ENCODE data around the gene ATF7IP2. TPM values are rescaled to one million over a fixed set of nuclear protein-coding genes. Genes with fewer than 3 reads are reported as not detected.
"Not testable (repeated sequence)": the region's sequence is repeated elsewhere in the genome, so short reads cannot be mapped to it uniquely, and the experiment has no call there.

The ATF7IP2 gene
- total RNA-seq, 1 experiment from 2014 or later: 3.6 TPM

GRCh38 chr16:10371592-10371991, 14.3 kb upstream of the ATF7IP2 start:
- DNase-seq (ENCODE audit: low read depth): no peak

DNA sequence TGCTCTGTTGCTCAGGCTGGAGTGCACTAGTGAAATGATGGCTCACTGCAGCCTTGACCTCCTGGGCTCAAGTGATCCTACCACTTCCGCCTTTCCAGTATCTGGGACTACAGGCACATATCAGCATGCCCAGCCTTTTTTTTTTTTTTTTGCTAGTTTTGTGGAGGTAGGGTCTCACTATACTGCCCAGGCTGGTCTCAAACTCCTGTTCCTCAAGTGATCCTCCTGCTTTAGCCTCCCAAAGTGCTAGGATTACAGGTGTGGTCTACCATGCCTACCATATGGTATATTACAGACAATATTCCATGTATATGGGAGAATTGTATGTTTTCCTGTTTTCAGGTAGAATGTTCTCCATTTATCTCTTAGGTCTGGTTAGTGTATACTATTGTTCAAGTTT, 12.3 kb upstream of the ATF7IP2 start:
- no peak for DNase-seq (ENCODE audit: low read depth)

GRCh38 chr16:10376229-10376628, 9.6 kb upstream of the ATF7IP2 start:
- no peak for DNase-seq (ENCODE audit: low read depth)

DNA sequence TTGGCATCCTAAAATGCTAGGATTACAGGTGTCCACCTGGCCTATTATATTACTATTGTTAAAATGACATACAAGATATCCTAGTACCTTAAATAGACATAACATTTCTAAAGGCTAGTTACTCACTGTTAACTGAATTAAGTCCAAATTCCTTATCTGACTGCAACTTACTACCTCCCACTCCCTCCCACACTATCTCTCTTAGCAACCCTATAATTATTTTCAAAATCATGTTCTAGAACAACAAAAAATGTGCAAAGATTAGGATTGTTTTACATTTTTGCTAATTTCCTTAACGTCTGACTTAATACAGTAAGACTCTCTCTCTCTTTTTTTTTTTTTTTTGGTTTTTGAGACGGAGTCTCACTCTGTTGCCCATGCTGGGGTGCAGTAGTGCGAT, 2.2 kb upstream of the ATF7IP2 start:
- DNase-seq (ENCODE audit: low read depth): no peak

DNA sequence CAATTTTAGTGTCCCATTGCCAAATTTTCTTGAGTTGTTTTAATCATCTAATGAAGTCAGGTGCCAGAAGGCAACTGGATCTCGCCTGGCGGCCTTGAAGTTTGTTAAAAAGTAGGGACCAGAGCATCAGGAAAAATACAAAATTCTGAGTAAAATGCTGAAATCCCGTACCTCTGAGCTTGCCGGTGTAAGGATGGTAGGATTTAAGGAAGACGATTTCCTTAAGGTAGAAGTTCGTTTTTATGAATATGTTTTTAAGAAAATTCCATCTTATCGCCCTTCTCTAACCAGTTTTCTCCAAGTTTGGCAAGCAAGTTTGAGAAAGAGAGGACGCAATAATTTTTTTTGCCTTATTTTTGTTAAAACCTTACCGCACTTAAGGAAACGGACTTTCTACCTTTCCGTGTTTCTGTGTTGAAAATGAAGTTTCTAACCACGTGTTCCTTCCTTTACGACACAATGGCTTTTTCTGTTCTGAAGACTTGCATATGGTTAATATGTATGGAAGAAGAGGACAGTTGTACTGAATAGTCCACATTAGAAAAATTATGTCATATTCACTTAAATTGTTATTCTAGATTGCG, 748 bp downstream of the ATF7IP2 start:
- DNase-seq (ENCODE audit: low read depth): peak; percentile 1

- no peak for DNase-seq (ENCODE audit: low read depth)
Measured at GRCh38 chr16:10387188-10387617, 1.3 kb downstream of the ATF7IP2 start.

- no peak for DNase-seq (ENCODE audit: low read depth)
Measured at GRCh38 chr16:10388988-10389387, 3.1 kb downstream of the ATF7IP2 start.

DNA sequence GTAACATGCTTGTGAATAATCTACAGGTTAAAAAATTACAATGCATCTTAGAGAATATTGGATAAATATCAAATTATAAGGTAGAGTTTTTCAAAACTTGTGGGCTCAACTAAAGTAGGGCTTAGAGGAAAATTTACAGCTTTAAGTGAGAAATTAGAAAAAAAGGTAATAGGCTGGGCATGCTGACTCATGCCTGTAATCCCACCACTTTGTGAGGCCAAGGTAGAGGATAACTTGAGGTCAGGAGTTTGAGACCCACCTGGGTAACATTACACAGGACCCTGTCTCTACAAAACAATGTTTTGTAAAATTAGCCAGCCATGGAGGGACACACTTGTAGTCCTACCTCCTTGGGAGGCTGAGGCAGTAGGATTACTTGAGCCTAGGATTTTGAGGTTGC, 4.5 kb downstream of the ATF7IP2 start:
- no peak for DNase-seq (ENCODE audit: low read depth)

DNA sequence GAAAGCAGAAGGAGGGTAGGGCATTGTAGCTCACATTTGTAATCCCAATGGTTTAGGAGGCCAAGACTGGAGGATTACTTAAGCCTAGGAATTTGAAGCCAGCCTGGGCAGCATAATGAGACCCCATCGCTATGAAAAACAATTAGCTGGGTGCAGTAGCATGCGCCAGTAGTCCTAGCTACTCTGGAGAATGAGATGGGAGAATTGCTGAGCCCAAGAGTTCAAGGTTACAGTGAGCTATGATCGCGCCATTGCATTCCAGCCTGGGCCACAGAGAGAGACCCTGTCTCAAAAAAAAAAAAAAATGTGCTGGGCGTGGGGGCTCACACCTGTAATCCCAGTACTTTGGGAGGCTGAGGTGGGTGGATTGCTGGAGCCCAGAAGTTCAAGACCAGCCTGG, 5.0 kb downstream of the ATF7IP2 start:
- DNase-seq (ENCODE audit: low read depth): no peak

- no peak for DNase-seq (ENCODE audit: low read depth)
Measured at GRCh38 chr16:10391339-10391738, 5.5 kb downstream of the ATF7IP2 start.

- DNase-seq (ENCODE audit: low read depth): no peak
Measured at GRCh38 chr16:10402975-10403374, 17.1 kb downstream of the ATF7IP2 start.

DNA sequence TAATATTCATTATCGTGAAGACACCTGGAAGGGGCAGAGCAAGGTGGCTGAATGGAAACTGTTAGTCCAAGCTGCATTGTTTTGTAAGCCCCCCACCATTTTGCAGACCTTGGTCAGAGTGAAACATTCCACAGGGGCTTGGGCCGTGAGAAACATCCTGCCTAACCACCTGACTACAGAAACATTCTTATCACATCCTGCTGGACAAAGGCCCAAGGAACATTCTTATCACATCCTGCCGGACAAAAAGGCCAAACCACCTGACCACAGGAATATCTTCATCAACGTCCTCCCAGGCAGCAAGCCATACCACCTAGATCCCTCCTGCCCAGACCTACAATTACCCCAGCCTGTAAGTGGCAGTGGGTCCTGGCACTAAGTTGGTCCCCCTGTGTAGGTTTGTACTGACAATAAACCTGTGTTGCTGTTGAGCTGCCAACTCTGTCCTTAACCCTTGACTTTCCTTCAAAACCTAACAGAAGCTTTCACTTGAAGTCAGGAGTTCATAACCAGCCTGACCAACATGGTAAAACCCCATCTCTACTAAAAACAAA, 19.6 kb downstream of the ATF7IP2 start:
- peak; percentile 59 for DNase-seq (ENCODE audit: low read depth)

DNA sequence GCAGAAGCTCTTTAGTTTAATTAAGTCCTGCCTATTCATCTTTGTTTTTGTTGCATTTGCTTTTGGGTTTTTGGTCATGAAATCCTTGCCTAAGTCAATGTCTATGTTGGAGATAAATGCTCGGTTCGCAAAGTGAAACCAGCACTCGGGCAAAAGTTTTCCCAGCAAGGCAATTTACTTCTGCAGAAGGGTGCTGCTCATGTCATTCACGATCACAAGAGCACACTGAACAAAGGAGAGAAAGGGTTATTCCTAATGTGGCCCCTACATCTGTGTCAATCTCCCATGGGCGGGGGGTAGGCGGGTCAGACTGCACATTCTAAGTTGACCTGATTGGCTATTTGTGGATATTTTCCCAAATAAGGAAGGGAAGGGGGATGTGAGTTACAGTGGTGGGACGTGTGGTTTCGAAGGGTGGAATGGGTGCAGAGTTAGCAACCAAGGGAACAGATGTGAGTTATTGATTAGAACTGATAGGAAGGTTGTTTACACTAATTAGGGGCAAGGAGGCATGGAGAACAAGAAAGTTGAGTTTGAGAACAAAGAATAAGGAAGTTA, 23.0 kb downstream of the ATF7IP2 start:
- no peak for DNase-seq (ENCODE audit: low read depth)

DNA sequence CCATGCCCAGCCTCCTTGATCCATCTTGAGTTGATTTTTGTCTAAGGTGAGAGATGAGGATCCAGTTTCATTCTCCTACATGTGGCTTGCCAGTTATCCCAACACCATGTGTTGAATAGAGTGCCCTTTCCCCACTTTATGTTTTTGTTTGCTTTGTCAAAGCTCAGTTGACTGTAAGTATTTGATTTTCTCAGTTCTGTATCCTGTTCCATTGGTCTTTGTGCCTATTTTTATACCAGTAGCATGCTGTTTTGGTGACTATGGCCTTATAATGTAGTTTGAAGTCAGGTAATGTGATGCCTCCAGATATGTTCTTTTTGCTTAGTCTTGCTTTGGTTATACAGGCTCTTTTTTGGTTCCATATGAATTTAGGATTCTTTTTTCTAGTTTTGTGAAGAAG, 23.9 kb downstream of the ATF7IP2 start:
- not testable (repeated sequence) for DNase-seq (ENCODE audit: low read depth)

DNA sequence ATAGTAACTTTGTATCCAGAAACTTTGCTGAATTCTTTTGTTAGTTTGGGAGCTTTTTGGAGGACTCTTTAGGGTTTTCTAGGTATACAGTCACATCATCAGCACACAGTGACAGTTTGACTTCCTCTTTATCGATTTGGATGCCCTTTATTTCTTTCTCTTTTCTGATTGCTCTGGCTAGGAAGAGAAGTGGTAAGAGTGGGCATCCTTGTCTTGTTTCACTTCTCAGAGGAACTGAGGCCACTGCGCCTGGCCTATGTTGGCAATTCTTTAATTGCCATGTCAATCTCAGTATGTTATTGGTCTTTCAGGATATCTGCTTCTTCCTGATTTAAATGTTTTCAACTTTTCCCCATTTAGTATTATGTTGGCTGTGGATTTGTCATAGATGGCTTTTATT, 24.6 kb downstream of the ATF7IP2 start:
- DNase-seq (ENCODE audit: low read depth): no peak

GRCh38 chr16:10412935-10413601, 27.2 kb downstream of the ATF7IP2 start:
- DNase-seq (ENCODE audit: low read depth): no peak

- DNase-seq (ENCODE audit: low read depth): not testable (repeated sequence)
Measured at GRCh38 chr16:10418204-10418603, 32.3 kb downstream of the ATF7IP2 start.

GRCh38 chr16:10419701-10420100, 33.8 kb downstream of the ATF7IP2 start:
- DNase-seq (ENCODE audit: low read depth): no peak

- DNase-seq (ENCODE audit: low read depth): no peak
Measured at GRCh38 chr16:10421596-10421995, 35.7 kb downstream of the ATF7IP2 start.

GRCh38 chr16:10428433-10429168, 42.7 kb downstream of the ATF7IP2 start:
- no peak for DNase-seq (ENCODE audit: low read depth)

DNA sequence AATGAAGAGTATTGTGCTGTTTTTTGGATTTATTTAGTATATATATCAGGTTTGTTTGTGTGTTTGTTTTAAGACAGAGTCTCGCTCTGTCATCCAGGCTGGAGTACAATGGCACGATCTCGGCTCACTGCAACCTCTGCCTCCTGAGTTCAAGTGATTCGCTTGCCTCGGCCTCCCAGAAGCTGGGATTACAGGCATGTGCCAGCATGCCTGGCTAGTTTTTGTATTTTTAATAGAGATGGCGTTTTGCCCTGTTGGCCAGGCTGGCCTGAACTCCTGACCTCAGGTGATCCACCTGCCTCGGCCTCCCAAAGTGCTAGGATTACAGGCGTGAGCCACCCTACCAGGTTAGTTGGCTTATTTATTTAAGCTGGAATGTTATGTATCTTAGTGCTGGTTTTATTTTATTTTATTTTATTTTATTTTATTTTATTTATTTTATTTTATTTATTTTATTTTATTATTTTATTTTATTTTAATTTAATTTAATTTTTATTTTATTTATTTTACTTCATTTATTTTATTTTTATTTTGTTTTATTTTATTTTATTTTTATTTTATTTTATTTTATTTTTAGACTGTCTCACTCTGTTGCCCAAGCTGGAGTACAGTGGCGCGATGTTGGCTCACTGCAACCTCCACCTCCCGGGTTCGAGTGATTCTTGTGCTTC, 43.6 kb downstream of the ATF7IP2 start:
- not testable (repeated sequence) for DNase-seq (ENCODE audit: low read depth)
